ENCODE results near the gene GPX7.
"Not testable (repeated sequence)": the region's sequence is repeated elsewhere in the genome, so short reads cannot be mapped to it uniquely, and the experiment has no call there.

The GPX7 gene

DNA sequence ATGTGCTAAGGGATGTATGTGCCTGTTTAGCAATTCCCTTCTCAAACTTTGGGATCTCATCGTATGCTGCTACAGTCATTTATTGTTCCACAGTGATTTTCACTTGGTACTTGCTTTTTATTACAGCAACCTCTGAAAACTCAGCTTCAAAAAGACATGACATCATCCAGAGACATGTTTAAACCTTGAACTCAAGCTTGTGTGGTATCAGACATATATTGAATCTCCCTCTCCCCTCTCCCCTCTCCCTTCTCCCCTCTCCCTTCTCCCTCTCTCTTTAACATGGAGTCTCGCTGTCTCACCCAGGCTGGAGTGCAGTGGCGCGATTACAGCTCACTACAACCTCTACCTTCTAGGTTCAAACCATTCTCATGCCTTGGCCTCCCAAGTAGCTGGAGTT, 29.8 kb upstream of the GPX7 start (continued):
- TF ChIP-seq, protein P1, sequence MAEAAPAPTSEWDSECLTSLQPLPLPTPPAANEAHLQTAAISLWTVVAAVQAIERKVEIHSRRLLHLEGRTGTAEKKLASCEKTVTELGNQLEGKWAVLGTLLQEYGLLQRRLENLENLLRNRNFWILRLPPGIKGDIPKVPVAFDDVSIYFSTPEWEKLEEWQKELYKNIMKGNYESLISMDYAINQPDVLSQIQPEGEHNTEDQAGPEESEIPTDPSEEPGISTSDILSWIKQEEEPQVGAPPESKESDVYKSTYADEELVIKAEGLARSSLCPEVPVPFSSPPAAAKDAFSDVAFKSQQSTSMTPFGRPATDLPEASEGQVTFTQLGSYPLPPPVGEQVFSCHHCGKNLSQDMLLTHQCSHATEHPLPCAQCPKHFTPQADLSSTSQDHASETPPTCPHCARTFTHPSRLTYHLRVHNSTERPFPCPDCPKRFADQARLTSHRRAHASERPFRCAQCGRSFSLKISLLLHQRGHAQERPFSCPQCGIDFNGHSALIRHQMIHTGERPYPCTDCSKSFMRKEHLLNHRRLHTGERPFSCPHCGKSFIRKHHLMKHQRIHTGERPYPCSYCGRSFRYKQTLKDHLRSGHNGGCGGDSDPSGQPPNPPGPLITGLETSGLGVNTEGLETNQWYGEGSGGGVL (tag by site-specific recombination; IDR thresholded peaks at IDR 0.05), result peak; percentile 73

DNA sequence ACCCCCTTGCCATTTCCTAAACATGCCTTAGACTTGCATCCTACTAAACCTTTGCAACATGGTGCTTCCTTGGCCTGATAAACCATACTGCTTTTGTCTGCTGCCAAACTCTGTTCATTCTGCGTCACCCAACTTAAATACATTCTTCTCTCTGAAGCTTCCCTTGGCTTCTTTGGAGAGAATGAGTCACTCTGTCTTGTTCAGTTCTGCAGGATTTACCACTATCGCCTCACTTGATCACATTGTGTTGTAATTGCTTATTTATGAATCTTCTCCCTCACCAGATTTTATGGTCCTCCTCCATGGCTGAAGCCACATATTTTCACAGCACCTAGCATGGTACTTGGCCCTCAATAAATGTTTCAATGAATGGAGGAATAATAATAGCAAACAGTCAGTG, 27.6 kb upstream of the GPX7 start:
- Histone ChIP-seq H3K4me3 (ENCODE audit: low read depth, low read length) (no peak overlapping the region), H3K36me3 (ENCODE audit: control insufficient read depth in 2 of 2, insufficient read depth in 1 of 2, low read length in 2 of 2) (no peaks in the 10 kb centered on the region), H3K27ac (ENCODE audit: extremely low read depth, low read depth, low read length) (no peak overlapping the region), H3K4me1 (ENCODE audit: control insufficient read depth, insufficient read depth, low read length) (no peaks in the 10 kb centered on the region), H3K9me3 (ENCODE audit: control insufficient read depth, insufficient read depth, low read depth, low read length) (no peaks in the 10 kb centered on the region)
- ChIA-PET CTCF (no interaction called here), POLR2A (no interaction called here)
- peak; percentile 55; the same call in 1 of the 2 replicates for TF ChIP-seq ZEB2 (tag by site-specific recombination; IDR thresholded peaks at IDR 0.05)
- peak; percentile 75; the same call in 1 of the 2 replicates for TF ChIP-seq HIC1 (tag by site-specific recombination; IDR thresholded peaks at IDR 0.05)
- TF ChIP-seq SP7 (tag by site-specific recombination; IDR thresholded peaks at IDR 0.05), result 0 out of 2 replicates have a peak, but pooled peaks have one; percentile 17
- no peak for TF ChIP-seq ZNF837 (tag by site-specific recombination; IDR thresholded peaks at IDR 0.05)
- TF ChIP-seq KLF8 (tag by site-specific recombination; IDR thresholded peaks at IDR 0.05), result no peak

DNA sequence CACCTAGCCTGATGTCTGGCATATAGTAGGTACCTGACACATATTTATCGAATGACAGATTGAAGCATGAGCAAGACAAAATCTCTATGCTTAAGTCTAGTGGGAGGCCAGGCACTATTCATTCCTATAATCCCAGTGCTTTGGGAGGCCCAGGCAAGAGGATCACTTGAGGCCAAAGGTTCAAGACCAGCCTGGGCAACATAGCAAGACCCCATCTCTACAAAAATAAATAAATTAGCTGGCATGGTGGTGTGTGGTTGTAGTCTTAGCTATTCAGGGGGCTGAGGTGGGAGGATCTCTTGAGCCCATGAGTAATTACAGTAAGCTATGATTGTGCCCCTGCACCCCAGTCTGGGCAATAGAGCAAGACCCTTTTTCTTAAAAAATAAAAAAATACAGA, 26.1 kb upstream of the GPX7 start:
- POLR2A ChIA-PET, result no interaction called here
- CTCF ChIA-PET, result no interaction called here

DNA sequence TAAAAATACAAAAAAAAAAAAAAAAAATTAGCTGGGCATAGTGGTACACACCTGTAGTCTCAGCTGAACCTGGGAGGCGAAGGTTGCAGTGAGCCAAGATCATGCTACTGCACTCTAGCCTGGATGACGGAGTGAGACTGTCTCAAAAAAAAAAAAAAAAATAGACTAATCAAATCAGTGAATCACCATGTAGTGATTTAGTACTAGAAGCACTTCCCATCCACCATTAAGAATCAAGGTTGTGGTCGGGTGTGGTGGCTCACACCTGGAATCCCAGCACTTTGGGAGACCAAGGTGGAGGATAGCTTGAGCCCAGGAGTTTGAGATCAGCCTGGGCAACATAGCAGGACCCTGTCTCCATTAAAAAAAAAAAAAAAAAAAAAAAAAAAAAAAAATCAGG, 24.1 kb upstream of the GPX7 start:
- POLR2A ChIA-PET; H3K4me1 ChIP-seq (ENCODE audit: control insufficient read depth, insufficient read depth, low read length); CTCF ChIA-PET: not testable (repeated sequence)

More for the DNA sequence above, 26.1 kb upstream of the GPX7 start:
- TF ChIP-seq ZNF121 (tag by site-specific recombination; IDR thresholded peaks at IDR 0.05), result peak; percentile 93
- no peak for TF ChIP-seq ZNF324 (tag by site-specific recombination; IDR thresholded peaks at IDR 0.05)
- no peak overlapping the region for H3K27ac ChIP-seq (ENCODE audit: extremely low read depth, low read depth, low read length)
- H3K9me3 ChIP-seq (ENCODE audit: control insufficient read depth, insufficient read depth, low read depth, low read length), result no peaks in the 10 kb centered on the region
- no peaks in the 10 kb centered on the region for H3K36me3 ChIP-seq (ENCODE audit: control insufficient read depth in 2 of 2, insufficient read depth in 1 of 2, low read length in 2 of 2)
- H3K4me3 ChIP-seq (ENCODE audit: low read depth, low read length), result no peak overlapping the region
- no peaks in the 10 kb centered on the region for H3K4me1 ChIP-seq (ENCODE audit: control insufficient read depth, insufficient read depth, low read length)

DNA sequence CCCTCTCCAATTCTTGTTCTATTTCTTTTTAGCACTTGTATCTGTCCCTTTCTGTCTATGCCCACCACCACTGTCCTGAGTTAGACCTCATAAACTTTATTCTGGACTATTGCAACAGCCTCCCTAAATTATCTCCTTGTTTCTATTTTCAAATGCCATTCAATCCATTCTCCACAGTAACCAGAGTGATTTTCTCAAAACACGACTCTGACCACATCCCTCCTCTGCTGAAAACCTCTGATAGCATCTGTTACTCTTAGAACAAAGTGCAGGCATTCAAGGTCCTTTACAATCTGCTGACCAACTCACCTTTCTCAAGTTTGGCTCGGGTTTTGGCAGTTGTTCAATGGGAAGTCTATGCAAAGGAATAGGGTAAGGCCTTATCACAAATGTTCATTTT, 22.8 kb upstream of the GPX7 start:
- H3K4me3 ChIP-seq (ENCODE audit: low read depth, low read length), result no peak overlapping the region
- ChIA-PET POLR2A (interaction anchor here (0.7 kb wide), 1 partner anchor 24 kb away, joined by 3 read pairs; no protein-coding TSS in a partner anchor), CTCF (interaction anchor here (0.6 kb wide), 1 partner anchor 147 kb away, joined by 4 read pairs; no protein-coding TSS in a partner anchor)
- no peaks in the 10 kb centered on the region for H3K4me1 ChIP-seq (ENCODE audit: control insufficient read depth, insufficient read depth, low read length)
- H3K27ac ChIP-seq (ENCODE audit: extremely low read depth, low read depth, low read length), result no peak overlapping the region
- no peaks in the 10 kb centered on the region for H3K9me3 ChIP-seq (ENCODE audit: control insufficient read depth, insufficient read depth, low read depth, low read length)
- no peaks in the 10 kb centered on the region for H3K36me3 ChIP-seq (ENCODE audit: control insufficient read depth in 2 of 2, insufficient read depth in 1 of 2, low read length in 2 of 2)
- TF ChIP-seq, protein P2, sequence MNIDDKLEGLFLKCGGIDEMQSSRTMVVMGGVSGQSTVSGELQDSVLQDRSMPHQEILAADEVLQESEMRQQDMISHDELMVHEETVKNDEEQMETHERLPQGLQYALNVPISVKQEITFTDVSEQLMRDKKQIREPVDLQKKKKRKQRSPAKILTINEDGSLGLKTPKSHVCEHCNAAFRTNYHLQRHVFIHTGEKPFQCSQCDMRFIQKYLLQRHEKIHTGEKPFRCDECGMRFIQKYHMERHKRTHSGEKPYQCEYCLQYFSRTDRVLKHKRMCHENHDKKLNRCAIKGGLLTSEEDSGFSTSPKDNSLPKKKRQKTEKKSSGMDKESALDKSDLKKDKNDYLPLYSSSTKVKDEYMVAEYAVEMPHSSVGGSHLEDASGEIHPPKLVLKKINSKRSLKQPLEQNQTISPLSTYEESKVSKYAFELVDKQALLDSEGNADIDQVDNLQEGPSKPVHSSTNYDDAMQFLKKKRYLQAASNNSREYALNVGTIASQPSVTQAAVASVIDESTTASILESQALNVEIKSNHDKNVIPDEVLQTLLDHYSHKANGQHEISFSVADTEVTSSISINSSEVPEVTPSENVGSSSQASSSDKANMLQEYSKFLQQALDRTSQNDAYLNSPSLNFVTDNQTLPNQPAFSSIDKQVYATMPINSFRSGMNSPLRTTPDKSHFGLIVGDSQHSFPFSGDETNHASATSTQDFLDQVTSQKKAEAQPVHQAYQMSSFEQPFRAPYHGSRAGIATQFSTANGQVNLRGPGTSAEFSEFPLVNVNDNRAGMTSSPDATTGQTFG (tag by site-specific recombination; IDR thresholded peaks at IDR 0.05; ENCODE audit: borderline replicate concordance), result no peak
- no peak for TF ChIP-seq ZNF658 (tag by site-specific recombination; IDR thresholded peaks at IDR 0.05)
- no peak for TF ChIP-seq WT1 (tag by site-specific recombination; IDR thresholded peaks at IDR 0.05)
- no peak for TF ChIP-seq REST (tag by site-specific recombination; IDR thresholded peaks at IDR 0.05)
- no peak for TF ChIP-seq ZNF792 (tag by site-specific recombination; IDR thresholded peaks at IDR 0.05)
- TF ChIP-seq ZBTB49 (tag by site-specific recombination; IDR thresholded peaks at IDR 0.05; ENCODE audit: low read depth), result no peak

More for the DNA sequence above, 24.1 kb upstream of the GPX7 start:
- H3K9me3 ChIP-seq (ENCODE audit: control insufficient read depth, insufficient read depth, low read depth, low read length); H3K27ac ChIP-seq (ENCODE audit: extremely low read depth, low read depth, low read length); H3K4me3 ChIP-seq (ENCODE audit: low read depth, low read length); H3K36me3 ChIP-seq (ENCODE audit: control insufficient read depth in 2 of 2, insufficient read depth in 1 of 2, low read length in 2 of 2): not testable (repeated sequence)

Measured in HEK293 (cell line).